OCI-LY1 (cell line): Measurements from ENCODE around the gene KCTD2.

ENCODE experiments used
- H2AFZ ChIP-seq: fragments of 200-600 bp; sonication (generic), shearing (Covaris generic); 2 replicates; pipeline ENCODE4 v1.6.0; 2014; ENCODE audit warnings: antibody characterized with exemption, mild to moderate bottlenecking, low read length
- H3F3A ChIP-seq: fragments of 200-600 bp; sonication (generic), shearing (Covaris generic); 2 replicates; pipeline ENCODE4 v1.6.0; 2014; ENCODE audit warnings: mild to moderate bottlenecking, antibody characterized with exemption, low read length, moderate library complexity; ENCODE audit not compliant: insufficient read depth
- H3K27ac ChIP-seq: fragments of 200-600 bp; sonication (generic); 2 replicates; pipeline ENCODE4 v1.5.1; 2014; ENCODE audit warnings: low read length, mixed run types, mild to moderate bottlenecking, low read depth; ENCODE audit not compliant: poor library complexity, severe bottlenecking
- H3K27me3 ChIP-seq: fragments of 200-600 bp; sonication (generic); 2 replicates; pipeline ENCODE4 v1.6.0; 2014; ENCODE audit warnings: antibody characterized with exemption, mild to moderate bottlenecking, low read length, moderate library complexity; ENCODE audit not compliant: insufficient read depth
- H3K36me3 ChIP-seq: fragments of 200-600 bp; sonication (generic); 2 replicates; pipeline ENCODE4 v1.6.1; 2014; ENCODE audit warnings: mild to moderate bottlenecking, antibody characterized with exemption, low read length, moderate library complexity, mixed read lengths; ENCODE audit not compliant: insufficient read depth
- H3K4me1 ChIP-seq: fragments of 200-600 bp; sonication (generic); 2 replicates; pipeline ENCODE4 v1.5.1; 2014; ENCODE audit warnings: mild to moderate bottlenecking, low read length, moderate library complexity; ENCODE audit not compliant: insufficient read depth, severe bottlenecking
- H3K4me2 ChIP-seq: fragments of 200-600 bp; sonication (generic), shearing (Covaris generic); 2 replicates; pipeline ENCODE4 v1.6.1; 2014; ENCODE audit warnings: low read length
- H3K4me3 ChIP-seq: fragments of 200-600 bp; sonication (generic); 2 replicates; pipeline ENCODE4 v1.5.1; 2014; ENCODE audit warnings: low read length, low read depth, mild to moderate bottlenecking, mixed read lengths; ENCODE audit not compliant: poor library complexity, severe bottlenecking
- H3K79me2 ChIP-seq: fragments of 200-600 bp; shearing (Covaris generic); 2 replicates; pipeline ENCODE4 v1.6.1; 2016; ENCODE audit warnings: mixed run types, low read length, mixed read lengths; ENCODE audit not compliant: insufficient read depth
- H3K9ac ChIP-seq: fragments of 200-600 bp; sonication (generic), shearing (Covaris generic); 2 replicates; pipeline ENCODE4 v1.6.1; 2014; ENCODE audit warnings: mild to moderate bottlenecking, low read length, mixed read lengths
- H3K9me2 ChIP-seq: fragments of 200-600 bp; sonication (generic), shearing (Covaris generic); 2 replicates; pipeline ENCODE4 v1.6.1; 2014; ENCODE audit warnings: low read depth, mild to moderate bottlenecking, low read length, mixed read lengths
- H3K9me3 ChIP-seq: fragments of 200-600 bp; shearing (Covaris generic); 2 replicates; pipeline ENCODE4 v1.6.1; 2014; ENCODE audit warnings: low read length, mixed read lengths
- H4K20me1 ChIP-seq: fragments of 200-600 bp; sonication (generic), shearing (Covaris generic); 2 replicates; pipeline ENCODE4 v1.6.0; 2016; ENCODE audit warnings: mild to moderate bottlenecking, low read length; ENCODE audit not compliant: insufficient read depth
- EZH2 ChIP-seq: fragments of 200-600 bp; sonication (generic), shearing (Covaris generic); IDR thresholded peaks from 2 replicates; pipeline ENCODE4 v1.8.0; 2017; ENCODE audit warnings: borderline replicate concordance, mixed run types, mild to moderate bottlenecking, antibody characterized with exemption, low read length, moderate library complexity, mixed read lengths
- TF ChIP-seq, protein P1 (sequence below): fragments of 200-600 bp; sonication (generic), shearing (Covaris generic); IDR thresholded peaks from 2 replicates; pipeline ENCODE4 v1.5.1; 2017; ENCODE audit warnings: mild to moderate bottlenecking, antibody characterized with exemption, low read length, moderate library complexity, mixed read lengths

KCTD2 gene

DNA sequence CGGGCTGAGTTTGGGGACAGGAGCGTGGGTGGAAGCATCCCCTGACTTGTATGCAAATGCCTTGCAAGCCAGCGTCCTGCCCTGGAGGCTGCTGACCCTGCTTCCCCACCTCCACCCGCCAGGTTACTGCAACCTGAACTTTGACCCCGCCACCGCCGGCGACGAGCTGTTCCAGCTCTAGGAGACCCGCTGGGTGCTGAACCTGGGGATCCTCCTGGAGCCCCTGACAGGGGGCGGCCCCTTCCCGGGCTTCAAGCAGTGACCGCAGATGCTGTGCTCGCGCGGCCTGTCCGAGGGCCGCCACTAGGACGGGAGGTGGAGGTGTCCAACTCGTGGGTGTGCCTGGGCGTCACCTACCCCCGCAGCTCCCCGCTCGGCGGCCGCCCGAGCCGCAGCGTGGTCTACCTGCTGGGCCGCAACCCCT lies 30.1 kb downstream of the KCTD2 start:
- Histone ChIP-seq H3K36me3 (no peaks in the 10 kb centered on the region), H2AFZ (no peak overlapping the region), H3K27ac (no peak overlapping the region), H3K4me1 (peaks cover 13% of the 10 kb centered on the region), H3K9me2 (no peaks in the 10 kb centered on the region), H3K4me2 (peak overlapping the region; percentile 76), H3K79me2 (no peaks in the 10 kb centered on the region), H3K9ac (peak overlapping the region; percentile 57; the same call in 1 of the 2 replicates), H3K4me3 (peak overlapping the region; percentile 53), H4K20me1 (no peaks in the 10 kb centered on the region), H3K27me3 (0 out of 2 replicates have a peak, but pooled peaks cover 11% of the 10 kb centered on the region), H3K9me3 (no peaks in the 10 kb centered on the region), H3F3A (no peaks in the 10 kb centered on the region)
- TF ChIP-seq, protein P1, sequence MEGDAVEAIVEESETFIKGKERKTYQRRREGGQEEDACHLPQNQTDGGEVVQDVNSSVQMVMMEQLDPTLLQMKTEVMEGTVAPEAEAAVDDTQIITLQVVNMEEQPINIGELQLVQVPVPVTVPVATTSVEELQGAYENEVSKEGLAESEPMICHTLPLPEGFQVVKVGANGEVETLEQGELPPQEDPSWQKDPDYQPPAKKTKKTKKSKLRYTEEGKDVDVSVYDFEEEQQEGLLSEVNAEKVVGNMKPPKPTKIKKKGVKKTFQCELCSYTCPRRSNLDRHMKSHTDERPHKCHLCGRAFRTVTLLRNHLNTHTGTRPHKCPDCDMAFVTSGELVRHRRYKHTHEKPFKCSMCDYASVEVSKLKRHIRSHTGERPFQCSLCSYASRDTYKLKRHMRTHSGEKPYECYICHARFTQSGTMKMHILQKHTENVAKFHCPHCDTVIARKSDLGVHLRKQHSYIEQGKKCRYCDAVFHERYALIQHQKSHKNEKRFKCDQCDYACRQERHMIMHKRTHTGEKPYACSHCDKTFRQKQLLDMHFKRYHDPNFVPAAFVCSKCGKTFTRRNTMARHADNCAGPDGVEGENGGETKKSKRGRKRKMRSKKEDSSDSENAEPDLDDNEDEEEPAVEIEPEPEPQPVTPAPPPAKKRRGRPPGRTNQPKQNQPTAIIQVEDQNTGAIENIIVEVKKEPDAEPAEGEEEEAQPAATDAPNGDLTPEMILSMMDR: no peak
- TF ChIP-seq EZH2: no peak

DNA sequence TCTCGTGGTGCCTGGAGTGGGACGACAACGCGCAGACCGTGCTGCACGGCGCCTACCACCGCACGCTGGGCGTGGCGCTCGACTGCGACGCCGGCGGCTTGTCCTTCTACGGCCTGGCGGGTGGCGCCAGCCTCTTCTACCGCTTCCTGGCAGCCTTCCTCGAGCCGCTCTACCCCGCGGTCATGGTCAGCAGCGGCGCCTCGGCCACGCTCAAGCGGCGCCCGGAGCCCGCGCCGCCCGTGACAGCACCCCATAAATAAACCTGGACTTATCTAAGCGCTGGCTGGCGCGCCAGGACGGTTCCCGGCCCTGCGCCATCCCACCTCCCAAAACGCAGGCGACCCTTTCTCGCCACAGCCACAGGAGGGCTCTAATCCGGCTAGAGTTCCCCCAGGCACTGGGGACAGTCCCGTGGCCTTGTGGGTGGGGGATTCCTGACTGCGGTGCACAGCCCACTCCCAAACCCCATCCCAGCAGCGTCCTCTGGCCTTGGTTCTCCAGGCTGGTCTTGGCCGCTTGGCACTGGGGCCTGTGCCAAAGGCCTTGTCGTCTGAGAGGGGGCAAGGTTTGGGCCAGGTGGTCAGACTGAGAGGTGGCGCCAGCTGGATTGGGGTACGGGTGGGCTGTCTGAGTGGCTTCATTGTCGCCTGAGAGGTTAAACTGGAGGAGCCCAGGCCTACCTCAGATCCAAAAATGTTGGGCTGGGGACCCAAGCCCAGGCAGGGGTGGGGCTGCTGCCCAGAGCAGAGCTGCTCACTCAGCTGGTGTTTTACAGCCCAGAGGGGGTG lies 30.7 kb downstream of the KCTD2 start:
- Histone ChIP-seq H3K9me3 (no peaks in the 10 kb centered on the region), H3K9me2 (no peaks in the 10 kb centered on the region), H3K27ac (no peak overlapping the region), H4K20me1 (no peaks in the 10 kb centered on the region), H3K9ac (peak overlapping the region; percentile 57; the same call in 1 of the 2 replicates), H3K4me1 (peaks cover 13% of the 10 kb centered on the region), H3K36me3 (no peaks in the 10 kb centered on the region), H3K4me2 (peak overlapping the region; percentile 76), H3K79me2 (no peaks in the 10 kb centered on the region), H2AFZ (no peak overlapping the region), H3K27me3 (peaks cover 16% of the 10 kb centered on the region; the same call in 1 of the 2 replicates), H3F3A (no peaks in the 10 kb centered on the region), H3K4me3 (peak overlapping the region; percentile 53)
- TF ChIP-seq, protein P1: peak; percentile 38; the same call in 1 of the 2 replicates
- no peak for TF ChIP-seq EZH2

DNA sequence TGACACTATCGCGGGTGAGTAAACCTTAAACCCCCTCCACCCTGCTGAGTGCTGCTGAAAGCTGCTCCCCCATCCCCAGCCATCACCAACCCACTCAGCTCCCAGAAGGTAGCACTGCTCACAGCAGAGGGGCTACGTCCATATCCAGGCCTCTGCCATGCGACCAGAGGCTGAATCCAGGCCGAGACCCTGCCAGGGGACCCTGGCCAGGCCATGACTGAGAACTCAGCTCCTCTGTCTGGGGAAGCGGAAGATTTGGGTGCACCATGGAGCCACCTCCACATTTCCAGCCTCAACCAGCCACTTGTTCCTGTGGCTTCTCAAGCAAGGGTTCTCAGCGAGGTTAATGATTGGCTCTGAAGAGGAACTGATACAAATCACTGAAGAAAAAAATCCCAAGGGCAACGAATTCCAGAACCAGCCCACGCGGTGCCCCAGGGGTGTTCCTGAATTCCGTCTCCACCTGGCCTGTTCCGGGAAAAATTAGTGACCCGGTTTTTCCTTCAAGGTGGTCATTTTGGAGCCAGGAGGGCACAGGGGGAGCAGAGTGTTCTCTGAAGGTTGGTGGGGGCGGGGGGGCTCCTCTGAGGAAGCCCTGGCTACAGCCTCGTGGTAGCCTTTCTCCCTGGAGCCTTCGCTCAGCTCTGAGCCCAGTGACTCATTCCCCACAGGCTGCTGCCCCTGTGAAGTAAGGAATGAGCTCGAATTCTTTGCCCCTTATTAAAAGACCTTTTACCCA lies 31.4 kb downstream of the KCTD2 start:
- Histone ChIP-seq H3K9ac (no peak overlapping the region; the same call in 1 of the 2 replicates), H3K9me3 (no peaks in the 10 kb centered on the region), H3K4me2 (peak overlapping the region; percentile 76; the same call in 1 of the 2 replicates), H3K27ac (no peak overlapping the region), H3K36me3 (no peaks in the 10 kb centered on the region), H4K20me1 (no peaks in the 10 kb centered on the region), H3K27me3 (peaks cover 17% of the 10 kb centered on the region; the same call in 1 of the 2 replicates), H3K4me3 (peak overlapping the region; percentile 53), H3K9me2 (no peaks in the 10 kb centered on the region), H3K79me2 (no peaks in the 10 kb centered on the region), H3F3A (no peaks in the 10 kb centered on the region), H3K4me1 (peaks cover 13% of the 10 kb centered on the region), H2AFZ (no peak overlapping the region)
- TF ChIP-seq, protein P1: no peak
- TF ChIP-seq EZH2: no peak
